Measurements from ENCODE around the gene NSUN7.
A peak's percentile ranks its signal among the peaks of the same experiment; 100 is the strongest.

The NSUN7 gene

GRCh38 chr4:40736910-40737309 is 12.8 kb upstream of the NSUN7 start:
- Histone ChIP-seq H3K27ac (ENCODE audit: low read length) (no peak overlapping the region), H4K20me1 (ENCODE audit: insufficient read depth, low read length) (no peaks in the 10 kb centered on the region), H2AFZ (ENCODE audit: low read depth, low read length) (no peak overlapping the region), H3K4me3 (ENCODE audit: low read depth in 1 of 2, low read length in 2 of 2) (no peak overlapping the region), H3K9ac (ENCODE audit: low read depth, low read length) (no peak overlapping the region), H3K4me2 (ENCODE audit: insufficient read depth, low read length) (no peak overlapping the region), H3K9me3 (ENCODE audit: insufficient read depth, low read length, severe bottlenecking) (no peaks in the 10 kb centered on the region), H3K79me2 (ENCODE audit: insufficient read depth, low read length) (no peaks in the 10 kb centered on the region), H3K4me1 (ENCODE audit: insufficient read depth, low read length) (no peaks in the 10 kb centered on the region), H3K27me3 (ENCODE audit: insufficient read depth, low read length, poor library complexity) (peaks cover 2% of the 10 kb centered on the region), H3K36me3 (ENCODE audit: insufficient read depth, low read length) (no peaks in the 10 kb centered on the region)
- TF ChIP-seq CTCF (IDR thresholded peaks at IDR 0.05; ENCODE audit: borderline replicate concordance, extremely low read depth, low read length, poor library complexity, severe bottlenecking) (peak; percentile 44), EZH2 (IDR thresholded peaks at IDR 0.05; ENCODE audit: borderline replicate concordance, low read depth, low read length, severe bottlenecking) (no peak)
- DNase-seq (no peak), ATAC-seq (ENCODE audit: insufficient read depth, low read depth) (no peak)

GRCh38 chr4:40737879-40738278 is 11.9 kb upstream of the NSUN7 start:
- Histone ChIP-seq H2AFZ (ENCODE audit: low read depth, low read length) (no peak overlapping the region), H3K4me2 (ENCODE audit: insufficient read depth, low read length) (no peak overlapping the region), H3K4me1 (ENCODE audit: insufficient read depth, low read length) (no peaks in the 10 kb centered on the region), H3K79me2 (ENCODE audit: insufficient read depth, low read length) (no peaks in the 10 kb centered on the region), H3K9ac (ENCODE audit: low read depth, low read length) (no peak overlapping the region), H3K27me3 (ENCODE audit: insufficient read depth, low read length, poor library complexity) (peaks cover 2% of the 10 kb centered on the region), H3K27ac (ENCODE audit: low read length) (no peak overlapping the region), H3K4me3 (ENCODE audit: low read depth in 1 of 2, low read length in 2 of 2) (no peak overlapping the region), H3K9me3 (ENCODE audit: insufficient read depth, low read length, severe bottlenecking) (no peaks in the 10 kb centered on the region), H3K36me3 (ENCODE audit: insufficient read depth, low read length) (no peaks in the 10 kb centered on the region), H4K20me1 (ENCODE audit: insufficient read depth, low read length) (no peaks in the 10 kb centered on the region)
- TF ChIP-seq EZH2 (IDR thresholded peaks at IDR 0.05; ENCODE audit: borderline replicate concordance, low read depth, low read length, severe bottlenecking) (no peak), CTCF (IDR thresholded peaks at IDR 0.05; ENCODE audit: borderline replicate concordance, extremely low read depth, low read length, poor library complexity, severe bottlenecking) (no peak)
- DNase-seq (no peak), ATAC-seq (ENCODE audit: insufficient read depth, low read depth) (no peak)

- Histone ChIP-seq H3K36me3 (ENCODE audit: insufficient read depth, low read length) (no peaks in the 10 kb centered on the region), H3K27ac (ENCODE audit: low read length) (no peak overlapping the region), H3K27me3 (ENCODE audit: insufficient read depth, low read length, poor library complexity) (peaks cover 2% of the 10 kb centered on the region), H4K20me1 (ENCODE audit: insufficient read depth, low read length) (no peaks in the 10 kb centered on the region), H3K4me2 (ENCODE audit: insufficient read depth, low read length) (no peak overlapping the region), H2AFZ (ENCODE audit: low read depth, low read length) (no peak overlapping the region), H3K9ac (ENCODE audit: low read depth, low read length) (no peak overlapping the region), H3K79me2 (ENCODE audit: insufficient read depth, low read length) (no peaks in the 10 kb centered on the region), H3K4me1 (ENCODE audit: insufficient read depth, low read length) (no peaks in the 10 kb centered on the region), H3K9me3 (ENCODE audit: insufficient read depth, low read length, severe bottlenecking) (no peaks in the 10 kb centered on the region), H3K4me3 (ENCODE audit: low read depth in 1 of 2, low read length in 2 of 2) (no peak overlapping the region)
- DNase-seq (no peak), ATAC-seq (ENCODE audit: insufficient read depth, low read depth) (no peak)
- TF ChIP-seq CTCF (IDR thresholded peaks at IDR 0.05; ENCODE audit: borderline replicate concordance, extremely low read depth, low read length, poor library complexity, severe bottlenecking) (no peak), EZH2 (IDR thresholded peaks at IDR 0.05; ENCODE audit: borderline replicate concordance, low read depth, low read length, severe bottlenecking) (no peak)
Measured at GRCh38 chr4:40739347-40739746, 10.4 kb upstream of the NSUN7 start.

GRCh38 chr4:40744218-40744617 is 5.5 kb upstream of the NSUN7 start:
- no peaks in the 10 kb centered on the region for H3K79me2 ChIP-seq (ENCODE audit: insufficient read depth, low read length)
- no peak overlapping the region for H3K9ac ChIP-seq (ENCODE audit: low read depth, low read length)
- no peak for TF ChIP-seq EZH2 (IDR thresholded peaks at IDR 0.05; ENCODE audit: borderline replicate concordance, low read depth, low read length, severe bottlenecking)
- TF ChIP-seq CTCF (IDR thresholded peaks at IDR 0.05; ENCODE audit: borderline replicate concordance, extremely low read depth, low read length, poor library complexity, severe bottlenecking): no peak
- H3K27ac ChIP-seq (ENCODE audit: low read length): no peak overlapping the region
- no peak overlapping the region for H3K4me2 ChIP-seq (ENCODE audit: insufficient read depth, low read length)
- no peaks in the 10 kb centered on the region for H4K20me1 ChIP-seq (ENCODE audit: insufficient read depth, low read length)
- H3K4me1 ChIP-seq (ENCODE audit: insufficient read depth, low read length): no peaks in the 10 kb centered on the region
- no peaks in the 10 kb centered on the region for H3K9me3 ChIP-seq (ENCODE audit: insufficient read depth, low read length, severe bottlenecking)
- H3K36me3 ChIP-seq (ENCODE audit: insufficient read depth, low read length): no peaks in the 10 kb centered on the region
- no peak overlapping the region for H3K4me3 ChIP-seq (ENCODE audit: low read depth in 1 of 2, low read length in 2 of 2)
- DNase-seq (no peak), ATAC-seq (ENCODE audit: insufficient read depth, low read depth) (no peak)
- no peaks in the 10 kb centered on the region for H3K27me3 ChIP-seq (ENCODE audit: insufficient read depth, low read length, poor library complexity)
- H2AFZ ChIP-seq (ENCODE audit: low read depth, low read length): no peak overlapping the region
